NCI-H2227 treated with DMSO at 0.1 percent for 48 hours (cell line): ENCODE measurements around the gene LCE2C.

Experiments
- DNase-seq: peaks from one replicate; lab custom pipeline; 2025; lab: John Stamatoyannopoulos, UW

LCE2C gene

DNA sequence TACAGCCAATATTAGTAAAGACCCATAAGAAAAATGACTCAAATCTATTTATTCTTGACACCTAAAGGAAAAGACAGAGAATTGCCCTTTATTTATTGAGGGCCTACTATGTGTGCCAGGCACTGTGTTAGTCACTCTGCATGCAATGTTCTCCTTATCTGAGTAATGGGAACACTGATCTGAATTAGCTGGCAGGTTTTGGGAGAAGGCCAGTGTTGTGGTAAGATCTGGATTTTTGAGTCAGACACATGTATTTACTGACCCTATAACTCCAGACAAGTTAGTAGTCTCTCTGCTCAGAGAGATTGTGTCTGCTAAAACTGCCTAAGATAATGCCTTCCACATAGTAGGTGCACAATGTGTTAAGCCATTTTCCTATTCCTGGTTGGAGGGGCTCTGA is 50.2 kb downstream of the LCE2C start:
- DNase-seq = no peak
